H1 (cell line): ENCODE data around the gene FBXO5. TPM values are rescaled to one million over a fixed set of nuclear protein-coding genes. Genes with fewer than 3 reads are reported as not detected.

Experiments used
- ASH2L ChIP-seq: fragments of 200-600, 300-600 bp; sonication (generic); IDR thresholded peaks from one replicate; pipeline ENCODE4 v1.7.1; 2017; ENCODE audit warnings: low read length
- BCL11A ChIP-seq, 2 experiments: IDR thresholded peaks; one replicate each; pipeline ENCODE4 v1.6.1; 2011; ENCODE audit warnings: low read depth in 2 of 2, low read length in 2 of 2, mild to moderate bottlenecking in 2 of 2
- RXRA ChIP-seq: IDR thresholded peaks from 2 replicates; pipeline ENCODE4 v1.6.1; 2011; ENCODE audit warnings: low read depth, mild to moderate bottlenecking, low read length, moderate library complexity; ENCODE audit not compliant: insufficient read depth
- polyA plus RNA-seq, 7 experiments: library from polyadenylated mRNA; depleted of rRNA in 3 of 7; stranded (reverse) in 5 of 7; unstranded in 2 of 7; fragments of >200 nt in 5 of 7; fragments of 200-250 nt in 2 of 7; gene quantifications; 1 replicate in 5 of 7; 2 replicates in 1 of 7; 4 replicates in 1 of 7; pipeline versions ENCODE4 v1.2.1 to v1.2.3, GENCODE V29; 2011 to 2013; ENCODE audit warnings: missing spikeins in 2 of 7, mixed read lengths in 2 of 7
- small RNA-seq: library from polyadenylated mRNA; stranded (forward); fragments of <200 nt; extraction: miRNeasy Mini kit (QIAGEN cat#:217004); gene quantifications from one replicate; pipeline ENCODE3, GENCODE V24; 2013; ENCODE audit not compliant: insufficient read depth
- total RNA-seq: library from RNA; stranded (reverse); fragmentation: NEBNext Ultra II Directional; extraction: Animal tissue kit (Norgen Biotek cat#: 25700); gene quantifications from 2 replicates; pipeline ENCODE4 v1.2.1, GENCODE V29; 2021

Gene FBXO5
- total and polyA plus RNA-seq, 2 of the 8 experiments (the other 6 are each of a cell fraction or from before 2014, with no cell fraction given): 13.7 to 55.1 TPM

- TF ChIP-seq ASH2L (no peak), RXRA (no peak), BCL11A (IDR thresholded peaks at IDR 0.05; ENCODE audit: low read depth in 2 of 2, low read length in 2 of 2) (no peak)
Measured at GRCh38 chr6:152922706-152923105, 60.1 kb downstream of the FBXO5 start (continued).

Small RNA genes within 50 kb of the gene (small RNA-seq; reads per million reads assigned to genes)
- not detected for gene AL080276.1

Other genes with a start within 250 kb of the FBXO5 start
- not detected in 2 replicates for gene VIP, start 232.2 kb downstream of the FBXO5 start, total RNA-seq
- not detected in 2 replicates for gene VIP, start 232.2 kb downstream of the FBXO5 start, polyA plus RNA-seq (2011; rRNA removed)
- 24.0 and 26.5 TPM in 2 replicates for gene MTRF1L, start 19.7 kb upstream of the FBXO5 start, total RNA-seq
- 3.0 and 4.5 TPM in 2 replicates for gene MTRF1L, start 19.7 kb upstream of the FBXO5 start, polyA plus RNA-seq (2011; rRNA removed)
- gene RGS17, start 148.2 kb upstream of the FBXO5 start, total RNA-seq: 10.7 and 12.2 TPM in 2 replicates
- 2.0 and 2.3 TPM in 2 replicates for gene RGS17, start 148.2 kb upstream of the FBXO5 start, polyA plus RNA-seq (2011; rRNA removed)